Spinal cord (tissue), 10 donors: Measurements from ENCODE around the gene FAM3B. TPM values are rescaled to one million over a fixed set of nuclear protein-coding genes. Genes with fewer than 3 reads are reported as not detected.
A peak's percentile ranks its signal among the peaks of the same experiment; 100 is the strongest.

Source experiments
- DNase-seq, 6 donors: peaks; one replicate each; pipeline versions ENCODE4 v3.0.0 to v3.0.0-alpha.2; 2013 to 2015; ENCODE audit warnings: low spot score in 6 of 6, low read depth in 4 of 6
- H3K27ac ChIP-seq: one replicate; pipeline ENCODE4 v1.5.1; 2013; ENCODE audit warnings: low read depth, low read length, control low read depth
- H3K27me3 ChIP-seq: one replicate; pipeline ENCODE4 v1.6.1; 2013; ENCODE audit warnings: low read length; ENCODE audit not compliant: control insufficient read depth, insufficient read depth
- H3K36me3 ChIP-seq: one replicate; pipeline ENCODE4 v1.6.1; 2013; ENCODE audit warnings: low read length; ENCODE audit not compliant: control insufficient read depth, insufficient read depth
- H3K4me1 ChIP-seq: one replicate; pipeline ENCODE4 v1.6.1; 2013; ENCODE audit warnings: low read length; ENCODE audit not compliant: control insufficient read depth, insufficient read depth
- H3K4me3 ChIP-seq: one replicate; pipeline ENCODE4 v1.5.1; 2013; ENCODE audit warnings: low read depth, low read length, control low read depth
- H3K9me3 ChIP-seq: one replicate; pipeline ENCODE4 v1.6.1; 2013; ENCODE audit warnings: low read length; ENCODE audit not compliant: control insufficient read depth, insufficient read depth
- WGBS: methylation state at CpG from one replicate; pipeline ENCODE4 v1.1.5; 2013; ENCODE audit warnings: missing lambda C conversion rate; ENCODE audit not compliant: insufficient coverage; 5-methylcytosine and 5-hydroxymethylcytosine counted together
- polyA plus RNA-seq, 2 donors: library from polyadenylated mRNA; unstranded; fragments of 120-200 nt; gene quantifications; one replicate each; pipeline ENCODE4 v1.2.1, GENCODE V29; 2013; ENCODE audit not compliant: insufficient read length in 2 of 2
- total RNA-seq, 2 donors: library from RNA; depleted of rRNA in 1 of 2; stranded (reverse); fragments of 120-200 nt in 1 of 2; fragments of >200 nt in 1 of 2; gene quantifications; one replicate each; pipeline versions ENCODE4 v1.2.3 to v1.2.4, GENCODE V29; 2013 to 2014
- donor health status: healthy.

Gene FAM3B
- total and polyA plus RNA-seq, 4 donors, result 0.24 to 1.7 (median 0.62) TPM

GRCh38 chr21:41361053-41361785 is 44.6 kb downstream of the FAM3B start:
- Histone ChIP-seq H3K4me1 (peaks cover 33% of the 10 kb centered on the region), H3K4me3 (no peak overlapping the region), H3K27ac (peak overlapping the region; percentile 60), H3K36me3 (no peaks in the 10 kb centered on the region), H3K27me3 (no peaks in the 10 kb centered on the region), H3K9me3 (no peaks in the 10 kb centered on the region)
- 94% methylated on average over 16 of the region's 16 CpGs for WGBS
- DNase-seq, result no peak

- Histone ChIP-seq H3K27ac (peak within 1 kb of the TSS; percentile 60), H3K27me3 (no peaks in the 10 kb centered on the region), H3K4me1 (peaks cover 33% of the 10 kb centered on the region), H3K9me3 (no peaks in the 10 kb centered on the region), H3K36me3 (no peaks in the 10 kb centered on the region), H3K4me3 (no peak within 1 kb of the TSS)
- DNase-seq, result no peak
- 74% methylated on average over 24 of the region's 24 CpGs for WGBS
Observed at GRCh38 chr21:41361786-41362604, 45.4 kb downstream of the FAM3B start, which contains the start of gene MX2. Gene MX2, plus strand, starts transcription at chr21:41362027. Its CDS starts 14,880 bp downstream, at chr21:41376907.

GRCh38 chr21:41362605-41363369 is 46.2 kb downstream of the FAM3B start:
- DNase-seq, result no peak
- Histone ChIP-seq H3K4me3 (no peak overlapping the region), H3K9me3 (no peaks in the 10 kb centered on the region), H3K4me1 (peaks cover 29% of the 10 kb centered on the region), H3K36me3 (no peaks in the 10 kb centered on the region), H3K27ac (no peak overlapping the region), H3K27me3 (no peaks in the 10 kb centered on the region)
- WGBS, result 98% methylated on average over 8 of the region's 16 CpGs

GRCh38 chr21:41363370-41364270 is 47.0 kb downstream of the FAM3B start:
- peaks cover 21% of the 10 kb centered on the region for H3K4me1 ChIP-seq
- H3K27ac ChIP-seq, result no peak overlapping the region
- H3K4me3 ChIP-seq, result no peak overlapping the region
- no peak for DNase-seq
- H3K27me3 ChIP-seq, result no peaks in the 10 kb centered on the region
- 96% methylated on average over 16 of the region's 18 CpGs for WGBS
- H3K36me3 ChIP-seq, result no peaks in the 10 kb centered on the region
- no peaks in the 10 kb centered on the region for H3K9me3 ChIP-seq

GRCh38 chr21:41364308-41364707 is 47.7 kb downstream of the FAM3B start:
- Histone ChIP-seq H3K36me3 (no peaks in the 10 kb centered on the region), H3K9me3 (no peaks in the 10 kb centered on the region), H3K27ac (no peak overlapping the region), H3K4me1 (peaks cover 21% of the 10 kb centered on the region), H3K27me3 (peaks cover 1% of the 10 kb centered on the region), H3K4me3 (no peak overlapping the region)
- 91% methylated on average over 3 of the region's 6 CpGs for WGBS
- DNase-seq, result no peak

GRCh38 chr21:41365377-41366107 is 48.9 kb downstream of the FAM3B start:
- H3K4me3 ChIP-seq, result no peak overlapping the region
- H3K27ac ChIP-seq, result no peak overlapping the region
- H3K9me3 ChIP-seq, result no peaks in the 10 kb centered on the region
- H3K4me1 ChIP-seq, result peaks cover 20% of the 10 kb centered on the region
- H3K36me3 ChIP-seq, result no peaks in the 10 kb centered on the region
- WGBS, result 93% methylated on average over 13 of the region's 15 CpGs
- no peak for DNase-seq
- peaks cover 6% of the 10 kb centered on the region for H3K27me3 ChIP-seq

GRCh38 chr21:41366522-41367151 is 50.0 kb downstream of the FAM3B start:
- DNase-seq, result no peak
- WGBS, result 80% methylated on average over 12 of the region's 12 CpGs
- Histone ChIP-seq H3K27me3 (peaks cover 7% of the 10 kb centered on the region), H3K9me3 (no peaks in the 10 kb centered on the region), H3K4me1 (peaks cover 16% of the 10 kb centered on the region), H3K36me3 (no peaks in the 10 kb centered on the region), H3K27ac (no peak overlapping the region), H3K4me3 (no peak overlapping the region)

- Histone ChIP-seq H3K27me3 (peaks cover 7% of the 10 kb centered on the region), H3K27ac (no peak overlapping the region), H3K4me3 (no peak overlapping the region), H3K9me3 (no peaks in the 10 kb centered on the region), H3K36me3 (no peaks in the 10 kb centered on the region), H3K4me1 (peaks cover 16% of the 10 kb centered on the region)
- WGBS, result 74% methylated on average over 7 of the region's 9 CpGs
- DNase-seq, result peak in 1 of 6 donors; percentile 33
Observed at GRCh38 chr21:41367301-41367944, 50.8 kb downstream of the FAM3B start.
